Measurements from ENCODE around the gene TSKU.
A peak's percentile ranks its signal among the peaks of the same experiment; 100 is the strongest.

TSKU gene

GRCh38 chr11:76801225-76801624 lies 18.1 kb downstream of the TSKU start:
- TF ChIP-seq CTCF (conservative IDR thresholded peaks at IDR 0.05) (no peak), ZFX (IDR thresholded peaks at IDR 0.05) (no peak)
- H3K27ac ChIP-seq = peak overlapping the region; percentile 84

- TF ChIP-seq ZFX (IDR thresholded peaks at IDR 0.05) = no peak
- no peak for TF ChIP-seq CTCF (conservative IDR thresholded peaks at IDR 0.05)
- peak overlapping the region; percentile 84 for H3K27ac ChIP-seq
These were observed 18.6 kb downstream of the TSKU start for GRCh38 chr11:76801736-76802135.

GRCh38 chr11:76802151-76802550 lies 19.0 kb downstream of the TSKU start:
- TF ChIP-seq CTCF (conservative IDR thresholded peaks at IDR 0.05) (no peak), ZFX (IDR thresholded peaks at IDR 0.05) (no peak)
- peak overlapping the region; percentile 54 for H3K27ac ChIP-seq

GRCh38 chr11:76802621-76803020 lies 19.5 kb downstream of the TSKU start:
- peak overlapping the region; percentile 54 for H3K27ac ChIP-seq
- TF ChIP-seq CTCF (conservative IDR thresholded peaks at IDR 0.05) (no peak), ZFX (IDR thresholded peaks at IDR 0.05) (no peak)

GRCh38 chr11:76803023-76803422 lies 19.9 kb downstream of the TSKU start:
- peak overlapping the region; percentile 54; the same call in 1 of the 2 replicates for H3K27ac ChIP-seq
- no peak for TF ChIP-seq CTCF (conservative IDR thresholded peaks at IDR 0.05)
- TF ChIP-seq ZFX (IDR thresholded peaks at IDR 0.05) = no peak

- TF ChIP-seq CTCF (conservative IDR thresholded peaks at IDR 0.05) = no peak
- TF ChIP-seq ZFX (IDR thresholded peaks at IDR 0.05) = no peak
- H3K27ac ChIP-seq = no peak overlapping the region
These were observed 20.9 kb downstream of the TSKU start for GRCh38 chr11:76803811-76804600.

- H3K27ac ChIP-seq = no peak overlapping the region
- TF ChIP-seq ZFX (IDR thresholded peaks at IDR 0.05) (no peak), CTCF (conservative IDR thresholded peaks at IDR 0.05) (no peak)
These were observed 22.2 kb downstream of the TSKU start for GRCh38 chr11:76805206-76805913.
